Measurements from ENCODE around the gene PEF1.

GRCh38 chr1:31651766-31652165, 7.1 kb upstream of the PEF1 start:
- no peak for TF ChIP-seq GATA2 (IDR thresholded peaks at IDR 0.05; ENCODE audit: insufficient read depth, insufficient read length, low read depth, low read length)
- TF ChIP-seq POLR2A (IDR thresholded peaks at IDR 0.05; ENCODE audit: low read depth, low read length) = no peak
- TF ChIP-seq, protein P1, sequence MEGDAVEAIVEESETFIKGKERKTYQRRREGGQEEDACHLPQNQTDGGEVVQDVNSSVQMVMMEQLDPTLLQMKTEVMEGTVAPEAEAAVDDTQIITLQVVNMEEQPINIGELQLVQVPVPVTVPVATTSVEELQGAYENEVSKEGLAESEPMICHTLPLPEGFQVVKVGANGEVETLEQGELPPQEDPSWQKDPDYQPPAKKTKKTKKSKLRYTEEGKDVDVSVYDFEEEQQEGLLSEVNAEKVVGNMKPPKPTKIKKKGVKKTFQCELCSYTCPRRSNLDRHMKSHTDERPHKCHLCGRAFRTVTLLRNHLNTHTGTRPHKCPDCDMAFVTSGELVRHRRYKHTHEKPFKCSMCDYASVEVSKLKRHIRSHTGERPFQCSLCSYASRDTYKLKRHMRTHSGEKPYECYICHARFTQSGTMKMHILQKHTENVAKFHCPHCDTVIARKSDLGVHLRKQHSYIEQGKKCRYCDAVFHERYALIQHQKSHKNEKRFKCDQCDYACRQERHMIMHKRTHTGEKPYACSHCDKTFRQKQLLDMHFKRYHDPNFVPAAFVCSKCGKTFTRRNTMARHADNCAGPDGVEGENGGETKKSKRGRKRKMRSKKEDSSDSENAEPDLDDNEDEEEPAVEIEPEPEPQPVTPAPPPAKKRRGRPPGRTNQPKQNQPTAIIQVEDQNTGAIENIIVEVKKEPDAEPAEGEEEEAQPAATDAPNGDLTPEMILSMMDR (IDR thresholded peaks at IDR 0.05; ENCODE audit: extremely low read depth in 1 of 2, insufficient read depth in 1 of 2, low read depth in 1 of 2, low read length in 2 of 2) = no peak
